NT2/D1 (cell line): ENCODE measurements around the gene QRSL1.

ENCODE experiments used
- SUZ12 ChIP-seq: IDR thresholded peaks from 2 replicates; pipeline ENCODE4 v1.6.1; 2011; ENCODE audit not compliant: insufficient read length, insufficient read depth; ENCODE audit errors: extremely low read depth
- YY1 ChIP-seq: IDR thresholded peaks from 2 replicates; pipeline ENCODE4 v1.6.1; 2011; ENCODE audit not compliant: insufficient read length, insufficient read depth

DNA sequence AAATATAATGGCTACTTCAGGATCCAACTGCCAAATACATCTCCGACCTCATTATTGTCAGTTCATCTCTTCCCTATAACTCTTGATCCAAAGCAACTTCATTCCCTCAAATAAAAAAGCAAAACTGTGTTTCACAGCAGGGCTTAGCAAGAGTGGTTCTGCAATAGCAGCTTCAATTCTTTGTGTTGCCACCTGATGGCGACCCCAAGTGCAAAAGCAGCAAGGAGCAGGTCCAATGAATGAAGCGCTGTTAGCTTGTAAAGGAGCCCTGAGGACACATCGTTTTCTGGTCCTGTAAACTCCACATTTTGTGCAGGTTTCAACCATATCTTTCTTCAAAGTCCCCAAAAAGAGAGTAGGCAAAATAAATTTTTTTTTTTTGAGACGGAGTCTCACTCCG, 19.7 kb upstream of the QRSL1 start:
- no peak for TF ChIP-seq SUZ12
- TF ChIP-seq YY1, result no peak
